ENCODE measurements around the gene APOBEC3B. TPM values are rescaled to one million over a fixed set of nuclear protein-coding genes. Genes with fewer than 3 reads are reported as not detected.

The APOBEC3B gene
- total RNA-seq, 4 donors from 2014 or later: not detected

GRCh38 chr22:38946771-38947170 is 35.4 kb upstream of the APOBEC3B start:
- 82% methylated on average over 6 of the region's 8 CpGs; no CpG with 5 or more reads in 1 of the 2 donors for WGBS, 2 donors (ENCODE audit: low coverage in 1 of 2)
- no peaks in the 10 kb centered on the region for H3K4me1 ChIP-seq
- H3K9me3 ChIP-seq: no peaks in the 10 kb centered on the region
- H3K27me3 ChIP-seq: peaks cover 42% of the 10 kb centered on the region
- no peak overlapping the region for H3K27ac ChIP-seq
- TF ChIP-seq POLR2A (IDR thresholded peaks at IDR 0.05): no peak
- no peak for TF ChIP-seq POLR2AphosphoS5 (IDR thresholded peaks at IDR 0.05)
- TF ChIP-seq CTCF (IDR thresholded peaks at IDR 0.05): no peak
- TF ChIP-seq EP300 (IDR thresholded peaks at IDR 0.05): no peak
- no peak overlapping the region for H3K4me3 ChIP-seq
- ATAC-seq: no peak
- no peaks in the 10 kb centered on the region for H3K36me3 ChIP-seq

- H3K27ac ChIP-seq: no peak overlapping the region
- H3K4me3 ChIP-seq: no peak overlapping the region
- no peak for ATAC-seq
- 80 to 81% methylated on average over 5 to 8 of the region's 14 CpGs for whole genome bisulfite sequencing, 2 donors (ENCODE audit: low coverage in 1 of 2)
- H3K36me3 ChIP-seq: no peaks in the 10 kb centered on the region
- H3K4me1 ChIP-seq: no peaks in the 10 kb centered on the region
- TF ChIP-seq POLR2AphosphoS5 (IDR thresholded peaks at IDR 0.05) (no peak), POLR2A (IDR thresholded peaks at IDR 0.05) (no peak), CTCF (IDR thresholded peaks at IDR 0.05) (no peak), EP300 (IDR thresholded peaks at IDR 0.05) (no peak)
- no peaks in the 10 kb centered on the region for H3K9me3 ChIP-seq
- H3K27me3 ChIP-seq: peaks cover 42% of the 10 kb centered on the region
Measured at GRCh38 chr22:38947321-38948140, 34.6 kb upstream of the APOBEC3B start.

DNA sequence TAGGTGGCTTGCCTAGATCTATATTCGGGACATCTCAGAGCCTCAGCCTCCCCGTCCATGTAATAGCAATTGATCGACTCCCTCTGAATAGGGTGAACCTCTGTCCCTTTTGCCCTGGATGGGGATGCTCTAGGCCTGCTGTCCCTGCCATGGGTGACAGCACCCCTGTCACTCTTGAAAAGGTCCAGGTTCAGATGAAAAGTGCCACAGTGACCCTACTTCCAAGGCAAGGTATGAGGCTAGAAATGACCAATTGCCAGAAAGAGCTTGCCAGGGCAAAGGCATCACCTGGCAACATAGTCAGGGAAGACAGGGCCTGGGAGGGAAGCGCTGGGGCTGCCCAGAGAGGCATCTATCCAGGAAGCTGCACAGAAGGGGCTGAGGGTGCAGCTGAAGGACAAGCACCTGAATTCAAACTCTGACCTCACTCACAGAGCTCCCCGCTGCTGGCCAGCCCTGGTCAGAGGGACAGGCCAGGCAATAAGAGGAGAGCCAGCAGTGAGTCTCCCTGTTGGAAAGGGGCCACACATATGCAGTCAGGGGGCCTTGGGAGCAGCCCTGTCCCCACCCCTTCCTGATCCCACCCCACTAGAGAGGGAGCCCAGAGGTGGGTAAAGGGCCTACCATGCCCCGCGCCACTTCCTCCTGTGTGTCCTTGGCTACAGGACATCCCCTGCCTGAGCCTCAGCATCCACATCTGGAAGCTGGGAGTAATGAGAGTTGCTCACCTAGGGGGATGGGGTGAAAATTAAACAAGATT is 33.8 kb upstream of the APOBEC3B start:
- Histone ChIP-seq H3K4me3 (no peak overlapping the region), H3K9me3 (no peaks in the 10 kb centered on the region), H3K4me1 (no peaks in the 10 kb centered on the region), H3K36me3 (no peaks in the 10 kb centered on the region), H3K27me3 (peaks cover 34% of the 10 kb centered on the region), H3K27ac (no peak overlapping the region)
- TF ChIP-seq POLR2AphosphoS5 (IDR thresholded peaks at IDR 0.05) (no peak), EP300 (IDR thresholded peaks at IDR 0.05) (no peak), CTCF (IDR thresholded peaks at IDR 0.05) (no peak), POLR2A (IDR thresholded peaks at IDR 0.05) (no peak)
- 83 to 93% methylated on average over 1 to 3 of the region's 7 CpGs for WGBS, 2 donors (ENCODE audit: low coverage in 1 of 2)
- ATAC-seq: no peak

DNA sequence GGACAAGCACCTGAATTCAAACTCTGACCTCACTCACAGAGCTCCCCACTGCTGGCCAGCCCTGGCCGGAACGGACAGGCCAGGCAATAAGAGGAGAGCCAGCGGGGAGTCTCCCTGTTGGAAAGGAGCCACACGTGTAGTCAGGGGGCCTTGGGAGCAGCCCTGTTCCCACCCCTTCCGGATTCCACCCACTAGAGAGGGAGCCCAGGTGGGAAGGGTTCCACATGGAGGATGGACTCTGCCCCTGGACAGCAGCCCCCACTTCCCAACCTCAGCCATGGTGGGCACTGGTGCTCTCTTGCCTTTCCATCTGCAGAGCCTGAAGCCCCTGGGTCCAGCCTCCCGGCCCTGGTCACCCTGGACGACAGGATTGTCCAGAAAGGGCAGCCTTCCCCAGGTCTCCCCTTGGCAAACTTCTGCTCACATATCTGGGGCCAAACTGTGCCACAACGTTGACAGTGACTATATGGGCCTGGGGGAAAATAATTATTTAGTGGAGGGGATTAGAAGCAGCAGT is 32.2 kb upstream of the APOBEC3B start:
- TF ChIP-seq EP300 (IDR thresholded peaks at IDR 0.05) (no peak), POLR2A (IDR thresholded peaks at IDR 0.05) (no peak)
- no peak overlapping the region for H3K4me3 ChIP-seq
- WGBS, 2 donors (ENCODE audit: low coverage in 1 of 2): 54% methylated on average over 5 of the region's 8 CpGs; no CpG with 5 or more reads in 1 of the 2 donors
- H3K4me1 ChIP-seq: no peaks in the 10 kb centered on the region
- H3K27me3 ChIP-seq: peaks cover 20% of the 10 kb centered on the region
- no peak for ATAC-seq
- no peak overlapping the region for H3K27ac ChIP-seq
- no peaks in the 10 kb centered on the region for H3K9me3 ChIP-seq
- no peaks in the 10 kb centered on the region for H3K36me3 ChIP-seq

DNA sequence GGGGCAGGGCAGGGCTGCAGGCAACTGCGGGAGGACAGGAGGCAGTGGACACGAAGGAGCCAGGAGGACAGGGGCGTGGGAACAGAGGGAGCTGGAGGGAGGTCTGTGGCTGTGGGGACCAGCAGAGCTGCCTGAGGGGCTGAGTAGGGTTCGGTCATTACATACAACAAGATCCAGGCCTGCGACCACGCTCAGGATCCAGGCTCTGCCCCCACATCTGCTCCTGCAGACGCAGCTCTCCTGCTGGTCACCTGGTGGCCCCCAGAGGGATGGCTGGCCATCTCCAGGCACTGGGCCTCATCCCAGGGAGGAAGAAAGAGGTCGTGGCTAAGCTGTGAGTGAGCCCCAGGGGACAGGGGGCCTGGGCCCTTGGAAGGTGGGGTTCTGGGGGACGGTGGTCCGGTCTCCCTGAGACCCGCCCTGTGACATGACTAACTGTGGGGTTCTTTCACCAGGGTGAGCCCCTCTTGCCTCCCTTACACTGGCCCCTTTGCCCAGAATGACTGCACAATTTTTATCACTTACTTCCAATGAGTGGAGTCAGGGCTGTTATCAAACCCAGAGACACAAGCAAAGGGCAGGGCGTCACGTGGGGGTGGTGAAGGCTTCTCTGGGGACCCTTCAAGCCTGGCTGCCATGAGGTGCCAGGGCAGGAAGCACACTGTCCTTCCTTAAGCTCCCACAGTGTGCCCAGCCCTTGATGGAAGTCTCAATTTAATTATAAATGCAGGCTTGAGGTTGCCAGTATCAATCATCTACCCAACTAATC is 31.4 kb upstream of the APOBEC3B start:
- H3K9me3 ChIP-seq: no peaks in the 10 kb centered on the region
- no peak overlapping the region for H3K4me3 ChIP-seq
- peaks cover 16% of the 10 kb centered on the region for H3K27me3 ChIP-seq
- no peak overlapping the region for H3K27ac ChIP-seq
- TF ChIP-seq EP300 (IDR thresholded peaks at IDR 0.05) (no peak), POLR2AphosphoS5 (IDR thresholded peaks at IDR 0.05) (no peak), POLR2A (IDR thresholded peaks at IDR 0.05) (no peak), CTCF (IDR thresholded peaks at IDR 0.05) (no peak)
- 71 to 79% methylated on average over 4 to 13 of the region's 13 CpGs for WGBS, 2 donors (ENCODE audit: low coverage in 1 of 2)
- no peak for ATAC-seq
- H3K4me1 ChIP-seq: no peaks in the 10 kb centered on the region
- H3K36me3 ChIP-seq: no peaks in the 10 kb centered on the region
